Activated CD4-positive, alpha-beta T cell treated with anti-CD3 and anti-CD28 coated beads, Interleukin-2, amount 10 ng/mL, durations not matched to agents 7 days and 5 days (primary cell): ENCODE data around the gene CTDSP2. TPM values are rescaled to one million over a fixed set of nuclear protein-coding genes. Genes with fewer than 3 reads are reported as not detected.
A peak's percentile ranks its signal among the peaks of the same experiment; 100 is the strongest.

Experiments used
- CTCF ChIA-PET: fragments of 350-600 bp; sonication (Branson Sonifier 250); formaldehyde crosslinking; loops from one replicate; lab custom pipeline; 2021; ENCODE audit warnings: antibody characterized with exemption; lab: Charles Lee
- POLR2A ChIA-PET: fragments of 350-600 bp; sonication (Branson Sonifier 250); formaldehyde crosslinking; loops from one replicate; lab custom pipeline; 2021; ENCODE audit warnings: antibody characterized with exemption; lab: Charles Lee
- DNase-seq: peaks from one replicate; pipeline ENCODE4 v3.0.0-alpha.2; 2020
- H3K27ac Mint-ChIP-seq: one replicate; pipeline ENCODE4 v1.8.0; 2021; ENCODE audit warnings: mild to moderate bottlenecking, moderate library complexity, mixed read lengths
- H3K27me3 Mint-ChIP-seq: one replicate; pipeline ENCODE4 v1.8.0; 2021; ENCODE audit warnings: mixed read lengths
- H3K36me3 Mint-ChIP-seq: one replicate; pipeline ENCODE4 v1.8.0; 2021; ENCODE audit warnings: low read depth, mixed read lengths
- H3K4me1 Mint-ChIP-seq: one replicate; pipeline ENCODE4 v1.8.0; 2021; ENCODE audit warnings: mixed read lengths
- H3K4me3 Mint-ChIP-seq: one replicate; pipeline ENCODE4 v1.8.0; 2021; ENCODE audit warnings: mild to moderate bottlenecking, moderate library complexity, mixed read lengths
- H3K9me3 Mint-ChIP-seq: one replicate; pipeline ENCODE4 v1.8.0; 2021; ENCODE audit warnings: mixed read lengths
- total RNA-seq, 2 experiments: library from RNA; stranded (reverse); gene quantifications; one replicate each; pipeline ENCODE4 v1.2.3, GENCODE V29; 2021

The CTDSP2 gene
- total RNA-seq, 2 experiments from 2014 or later, result 144 to 156 TPM

GRCh38 chr12:57815177-57816000, 31.1 kb downstream of the CTDSP2 start:
- H3K27ac Mint-ChIP-seq, result no peak overlapping the region
- ChIA-PET CTCF (interaction anchor here (0.6 to 1.1 kb wide), 3 partner anchors 12 to 92 kb away, joined by 3 to 6 read pairs (median 3); partner anchors contain the start of gene CTDSP2), POLR2A (no interaction called here)
- H3K36me3 Mint-ChIP-seq, result peaks cover 8% of the 10 kb centered on the region
- H3K4me1 Mint-ChIP-seq, result no peaks in the 10 kb centered on the region
- H3K9me3 Mint-ChIP-seq, result no peaks in the 10 kb centered on the region
- no peak overlapping the region for H3K4me3 Mint-ChIP-seq
- no peak for DNase-seq
- H3K27me3 Mint-ChIP-seq, result no peaks in the 10 kb centered on the region

GRCh38 chr12:57813971-57814772, 32.4 kb downstream of the CTDSP2 start:
- CTCF ChIA-PET, result interaction anchor here (0.9 kb wide), 1 partner anchor 33 kb away, joined by 3 read pairs; the partner anchor contains the start of gene CTDSP2
- H3K27ac Mint-ChIP-seq, result no peak overlapping the region

GRCh38 chr12:57813111-57813970, 33.2 kb downstream of the CTDSP2 start:
- no peak for DNase-seq
- Mint-ChIP-seq H3K9me3 (no peaks in the 10 kb centered on the region), H3K4me3 (no peak overlapping the region), H3K4me1 (no peaks in the 10 kb centered on the region), H3K36me3 (peaks cover 3% of the 10 kb centered on the region), H3K27me3 (no peaks in the 10 kb centered on the region), H3K27ac (no peak overlapping the region)
- POLR2A ChIA-PET, result no interaction called here
- CTCF ChIA-PET, result interaction anchor here (0.7 to 2.3 kb wide), 4 partner anchors 9 to 17 kb away, joined by 3 to 9 read pairs (median 4); no protein-coding TSS in a partner anchor

More at GRCh38 chr12:57813971-57814772, 32.4 kb downstream of the CTDSP2 start:
- H3K4me1 Mint-ChIP-seq, result no peaks in the 10 kb centered on the region
- POLR2A ChIA-PET, result no interaction called here
- H3K9me3 Mint-ChIP-seq, result no peaks in the 10 kb centered on the region
- no peak for DNase-seq
- H3K36me3 Mint-ChIP-seq, result peaks cover 8% of the 10 kb centered on the region
- H3K27me3 Mint-ChIP-seq, result no peaks in the 10 kb centered on the region
- H3K4me3 Mint-ChIP-seq, result no peak overlapping the region

- Mint-ChIP-seq H3K9me3 (no peaks in the 10 kb centered on the region), H3K4me1 (no peaks in the 10 kb centered on the region), H3K4me3 (no peak overlapping the region), H3K36me3 (peaks cover 3% of the 10 kb centered on the region), H3K27me3 (no peaks in the 10 kb centered on the region), H3K27ac (no peak overlapping the region)
- ChIA-PET CTCF (interaction anchor here (1.0 to 2.3 kb wide), 5 partner anchors 9 to 75 kb away, joined by 3 to 9 read pairs (median 4); no protein-coding TSS in a partner anchor), POLR2A (no interaction called here)
- DNase-seq, result no peak
Measured at GRCh38 chr12:57811028-57811755, 35.3 kb downstream of the CTDSP2 start.

GRCh38 chr12:57810450-57810849, 36.1 kb downstream of the CTDSP2 start:
- no peaks in the 10 kb centered on the region for H3K9me3 Mint-ChIP-seq
- H3K4me3 Mint-ChIP-seq, result no peak overlapping the region
- H3K27me3 Mint-ChIP-seq, result no peaks in the 10 kb centered on the region
- no peak overlapping the region for H3K27ac Mint-ChIP-seq
- H3K4me1 Mint-ChIP-seq, result no peaks in the 10 kb centered on the region
- DNase-seq, result no peak
- ChIA-PET CTCF (interaction anchor here (1.0 to 1.6 kb wide), 5 partner anchors 10 to 76 kb away, joined by 3 to 4 read pairs (median 3); no protein-coding TSS in a partner anchor), POLR2A (no interaction called here)
- peaks cover 3% of the 10 kb centered on the region for H3K36me3 Mint-ChIP-seq

GRCh38 chr12:57809425-57809824, 37.1 kb downstream of the CTDSP2 start:
- Mint-ChIP-seq H3K4me1 (no peaks in the 10 kb centered on the region), H3K4me3 (no peak overlapping the region), H3K9me3 (no peaks in the 10 kb centered on the region), H3K36me3 (peaks cover 3% of the 10 kb centered on the region), H3K27me3 (no peaks in the 10 kb centered on the region), H3K27ac (no peak overlapping the region)
- POLR2A ChIA-PET, result no interaction called here
- no peak for DNase-seq
- CTCF ChIA-PET, result interaction anchor here (1.6 kb wide), 1 partner anchor 94 kb away, joined by 3 read pairs; no protein-coding TSS in a partner anchor

GRCh38 chr12:57808351-57808750, 38.2 kb downstream of the CTDSP2 start:
- POLR2A ChIA-PET, result no interaction called here

GRCh38 chr12:57807285-57807684, 39.2 kb downstream of the CTDSP2 start:
- Mint-ChIP-seq H3K4me3 (no peak overlapping the region), H3K4me1 (no peaks in the 10 kb centered on the region)

More at GRCh38 chr12:57808351-57808750, 38.2 kb downstream of the CTDSP2 start:
- Mint-ChIP-seq H3K4me1 (no peaks in the 10 kb centered on the region), H3K4me3 (no peak overlapping the region), H3K9me3 (no peaks in the 10 kb centered on the region), H3K27me3 (no peaks in the 10 kb centered on the region), H3K36me3 (peaks cover 3% of the 10 kb centered on the region), H3K27ac (no peak overlapping the region)
- DNase-seq, result no peak
- CTCF ChIA-PET, result interaction anchor here (0.7 to 1.6 kb wide), 4 partner anchors 10 to 95 kb away, joined by 3 to 5 read pairs (median 3); partner anchors contain the start of gene AVIL

GRCh38 chr12:57806677-57807076, 39.9 kb downstream of the CTDSP2 start:
- Mint-ChIP-seq H3K4me3 (no peak overlapping the region), H3K27ac (no peak overlapping the region), H3K27me3 (no peaks in the 10 kb centered on the region), H3K36me3 (peaks cover 3% of the 10 kb centered on the region), H3K9me3 (no peaks in the 10 kb centered on the region), H3K4me1 (no peaks in the 10 kb centered on the region)
- POLR2A ChIA-PET, result no interaction called here
- CTCF ChIA-PET, result interaction anchor here (0.6 to 1.5 kb wide), 3 partner anchors 11 to 100 kb away, joined by 3 to 4 read pairs (median 3); partner anchors contain the start of gene AVIL
- no peak for DNase-seq

More at GRCh38 chr12:57807285-57807684, 39.2 kb downstream of the CTDSP2 start:
- ChIA-PET POLR2A (no interaction called here), CTCF (interaction anchor here (0.6 to 1.5 kb wide), 3 partner anchors 11 to 100 kb away, joined by 3 to 4 read pairs (median 3); partner anchors contain the start of gene AVIL)
- no peak overlapping the region for H3K27ac Mint-ChIP-seq
- peaks cover 3% of the 10 kb centered on the region for H3K36me3 Mint-ChIP-seq
- H3K27me3 Mint-ChIP-seq, result no peaks in the 10 kb centered on the region
- DNase-seq, result no peak
- no peaks in the 10 kb centered on the region for H3K9me3 Mint-ChIP-seq

GRCh38 chr12:57803319-57803893, 43.1 kb downstream of the CTDSP2 start:
- H3K27me3 Mint-ChIP-seq, result no peaks in the 10 kb centered on the region
- no peak overlapping the region for H3K27ac Mint-ChIP-seq
- DNase-seq, result peak; percentile 51
- no peaks in the 10 kb centered on the region for H3K4me1 Mint-ChIP-seq
- peaks cover 5% of the 10 kb centered on the region for H3K36me3 Mint-ChIP-seq
- CTCF ChIA-PET, result interaction anchor here (0.9 to 3.1 kb wide), 13 partner anchors 9 to 101 kb away, joined by 3 to 27 read pairs (median 6); partner anchors contain the start of genes AVIL and TSFM
- no peak overlapping the region for H3K4me3 Mint-ChIP-seq
- POLR2A ChIA-PET, result no interaction called here
- H3K9me3 Mint-ChIP-seq, result no peaks in the 10 kb centered on the region

- POLR2A ChIA-PET, result no interaction called here
- H3K27ac Mint-ChIP-seq, result no peak overlapping the region
- H3K36me3 Mint-ChIP-seq, result peaks cover 5% of the 10 kb centered on the region
- no peak overlapping the region for H3K4me3 Mint-ChIP-seq
- CTCF ChIA-PET, result interaction anchor here (1.2 to 3.1 kb wide), 12 partner anchors 9 to 102 kb away, joined by 3 to 27 read pairs (median 6); partner anchors contain the start of genes AVIL and TSFM
- no peaks in the 10 kb centered on the region for H3K27me3 Mint-ChIP-seq
- H3K4me1 Mint-ChIP-seq, result no peaks in the 10 kb centered on the region
- H3K9me3 Mint-ChIP-seq, result no peaks in the 10 kb centered on the region
- DNase-seq, result no peak
Measured at GRCh38 chr12:57802607-57803006, 43.9 kb downstream of the CTDSP2 start.
